Ishikawa (cell line): ENCODE results near the gene PLEKHA7.

ENCODE experiments used
- CREB1 ChIP-seq: IDR thresholded peaks from 2 replicates; pipeline ENCODE4 v1.6.1; 2012; ENCODE audit warnings: low read depth
- EGR1 ChIP-seq: IDR thresholded peaks from 2 replicates; pipeline ENCODE4 v1.6.1; 2012
- MAX ChIP-seq: IDR thresholded peaks from 2 replicates; pipeline ENCODE4 v1.6.1; 2012
- RAD21 ChIP-seq: IDR thresholded peaks from 2 replicates; pipeline ENCODE4 v1.6.1; 2012; ENCODE audit warnings: low read depth
- REST ChIP-seq: IDR thresholded peaks from 2 replicates; pipeline ENCODE4 v1.6.1; 2012; ENCODE audit warnings: low read depth, mild to moderate bottlenecking
- TAF1 ChIP-seq: IDR thresholded peaks from 2 replicates; pipeline ENCODE4 v1.6.1; 2012; ENCODE audit warnings: low read depth, mild to moderate bottlenecking

- TF ChIP-seq TAF1 = no peak
- TF ChIP-seq EGR1 = no peak
- TF ChIP-seq REST = no peak
- no peak for TF ChIP-seq RAD21
- no peak for TF ChIP-seq CREB1
- TF ChIP-seq MAX = no peak
Observed at GRCh38 chr11:16780146-16780545, 234.1 kb downstream of the PLEKHA7 start.
